ENCODE data around the gene DGLUCY. TPM values are rescaled to one million over a fixed set of nuclear protein-coding genes. Genes with fewer than 3 reads are reported as not detected.

The DGLUCY gene
- total RNA-seq, 1 donor from 2014 or later = 8.3 TPM

- Mint-ChIP-seq H3K4me3 (ENCODE audit: unreplicated experiment) (no peak overlapping the region), H3K4me1 (ENCODE audit: low read depth, unreplicated experiment) (no peaks in the 10 kb centered on the region), H3K36me3 (ENCODE audit: unreplicated experiment) (peaks cover 17% of the 10 kb centered on the region), H3K27ac (ENCODE audit: unreplicated experiment) (no peak overlapping the region), H3K27me3 (ENCODE audit: unreplicated experiment) (peaks cover 7% of the 10 kb centered on the region), H3K9me3 (ENCODE audit: unreplicated experiment) (no peaks in the 10 kb centered on the region)
- DNase-seq = no peak
- TF ChIP-seq CTCF (IDR thresholded peaks at IDR 0.05; ENCODE audit: partially characterized antibody, unreplicated experiment) = no peak
Observed at GRCh38 chr14:91232052-91232451, 118.2 kb downstream of the DGLUCY start.

GRCh38 chr14:91232603-91233002 is 118.7 kb downstream of the DGLUCY start:
- H3K4me3 Mint-ChIP-seq (ENCODE audit: unreplicated experiment) = no peak overlapping the region
- DNase-seq = no peak
- no peaks in the 10 kb centered on the region for H3K9me3 Mint-ChIP-seq (ENCODE audit: unreplicated experiment)
- peaks cover 10% of the 10 kb centered on the region for H3K27me3 Mint-ChIP-seq (ENCODE audit: unreplicated experiment)
- H3K4me1 Mint-ChIP-seq (ENCODE audit: low read depth, unreplicated experiment) = no peaks in the 10 kb centered on the region
- peaks cover 17% of the 10 kb centered on the region for H3K36me3 Mint-ChIP-seq (ENCODE audit: unreplicated experiment)
- no peak overlapping the region for H3K27ac Mint-ChIP-seq (ENCODE audit: unreplicated experiment)
- no peak for TF ChIP-seq CTCF (IDR thresholded peaks at IDR 0.05; ENCODE audit: partially characterized antibody, unreplicated experiment)

GRCh38 chr14:91233936-91234790 is 120.3 kb downstream of the DGLUCY start:
- TF ChIP-seq CTCF (IDR thresholded peaks at IDR 0.05; ENCODE audit: partially characterized antibody, unreplicated experiment) = no peak
- Mint-ChIP-seq H3K4me3 (ENCODE audit: unreplicated experiment) (no peak overlapping the region), H3K9me3 (ENCODE audit: unreplicated experiment) (no peaks in the 10 kb centered on the region), H3K27ac (ENCODE audit: unreplicated experiment) (no peak overlapping the region), H3K4me1 (ENCODE audit: low read depth, unreplicated experiment) (no peaks in the 10 kb centered on the region), H3K36me3 (ENCODE audit: unreplicated experiment) (peaks cover 17% of the 10 kb centered on the region), H3K27me3 (ENCODE audit: unreplicated experiment) (peaks cover 10% of the 10 kb centered on the region)
- DNase-seq = no peak

GRCh38 chr14:91234791-91235114 is 120.9 kb downstream of the DGLUCY start:
- DNase-seq = no peak
- no peak overlapping the region for H3K27ac Mint-ChIP-seq (ENCODE audit: unreplicated experiment)
- H3K9me3 Mint-ChIP-seq (ENCODE audit: unreplicated experiment) = peaks cover 1% of the 10 kb centered on the region
- H3K27me3 Mint-ChIP-seq (ENCODE audit: unreplicated experiment) = peaks cover 9% of the 10 kb centered on the region
- no peak overlapping the region for H3K4me3 Mint-ChIP-seq (ENCODE audit: unreplicated experiment)
- no peak for TF ChIP-seq CTCF (IDR thresholded peaks at IDR 0.05; ENCODE audit: partially characterized antibody, unreplicated experiment)
- peaks cover 18% of the 10 kb centered on the region for H3K36me3 Mint-ChIP-seq (ENCODE audit: unreplicated experiment)
- no peaks in the 10 kb centered on the region for H3K4me1 Mint-ChIP-seq (ENCODE audit: low read depth, unreplicated experiment)

DNA sequence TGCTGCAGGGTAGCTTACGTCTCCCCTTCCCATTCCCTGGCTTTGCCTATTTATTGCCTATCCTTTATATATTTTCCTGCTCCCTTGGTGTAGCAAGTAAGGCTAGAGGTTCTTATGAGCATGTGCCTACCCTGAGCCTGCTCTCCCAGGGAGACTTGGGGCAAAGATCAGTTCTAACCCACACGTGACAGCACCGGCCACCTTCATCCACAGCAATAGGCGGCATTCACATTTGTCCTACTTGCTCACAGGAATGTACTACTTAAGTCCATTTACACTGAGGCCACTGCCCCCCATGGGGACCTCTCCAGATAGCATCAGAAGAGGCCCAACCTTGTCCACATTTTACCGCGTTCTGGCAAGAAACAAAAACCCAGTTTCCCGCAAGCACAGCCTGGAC is 122.0 kb downstream of the DGLUCY start:
- H3K4me3 Mint-ChIP-seq (ENCODE audit: unreplicated experiment) = no peak overlapping the region
- no peak overlapping the region for H3K27ac Mint-ChIP-seq (ENCODE audit: unreplicated experiment)
- peaks cover 14% of the 10 kb centered on the region for H3K36me3 Mint-ChIP-seq (ENCODE audit: unreplicated experiment)
- no peak for TF ChIP-seq CTCF (IDR thresholded peaks at IDR 0.05; ENCODE audit: partially characterized antibody, unreplicated experiment)
- H3K9me3 Mint-ChIP-seq (ENCODE audit: unreplicated experiment) = peaks cover 3% of the 10 kb centered on the region
- peaks cover 9% of the 10 kb centered on the region for H3K27me3 Mint-ChIP-seq (ENCODE audit: unreplicated experiment)
- no peaks in the 10 kb centered on the region for H3K4me1 Mint-ChIP-seq (ENCODE audit: low read depth, unreplicated experiment)
- DNase-seq = no peak

Data from glutamatergic neuron (in vitro differentiated cells).